OCI-LY3 (cell line): ENCODE results near the gene GRIFIN.

Experiments
- H2AFZ ChIP-seq: fragments of 200-600, 300-600 bp; shearing (Covaris generic); 2 replicates; pipeline ENCODE4 v1.6.0; 2014; ENCODE audit warnings: antibody characterized with exemption, low read depth, low read length
- H3K27ac ChIP-seq: fragments of 200-600, 300-600 bp; sonication (generic); 2 replicates; pipeline ENCODE4 v1.5.1; 2014; ENCODE audit warnings: mild to moderate bottlenecking, low read length, moderate library complexity, mixed read lengths
- H3K27me3 ChIP-seq: fragments of 200-600, 300-600 bp; sonication (generic); 2 replicates; pipeline ENCODE4 v1.6.1; 2014; ENCODE audit warnings: low read depth, low read length, mixed read lengths
- H3K36me3 ChIP-seq: fragments of 200-600, 300-600 bp; sonication (generic); replicated peaks from 2 replicates; pipeline ENCODE3; 2014; ENCODE audit warnings: low read depth, low read length, mixed read lengths
- H3K4me1 ChIP-seq: fragments of 300-600, 200-600 bp; sonication (generic); 2 replicates; pipeline ENCODE4 v1.6.1; 2014; ENCODE audit warnings: low read length, mixed read lengths
- H3K4me2 ChIP-seq: fragments of 200-600, 300-600 bp; sonication (generic); 2 replicates; pipeline ENCODE4 v1.6.1; 2014; ENCODE audit warnings: low read length, mixed read lengths
- H3K4me3 ChIP-seq: fragments of 300-600, 200-600 bp; sonication (generic); 2 replicates; pipeline ENCODE4 v1.5.1; 2014; ENCODE audit warnings: antibody characterized with exemption, mild to moderate bottlenecking, low read length, moderate library complexity
- H3K79me2 ChIP-seq: fragments of 300-600, 200-600 bp; shearing (Covaris generic); 2 replicates; pipeline ENCODE4 v1.6.1; 2014; ENCODE audit warnings: mild to moderate bottlenecking, low read length, mixed read lengths
- H3K9ac ChIP-seq: fragments of 300-600, 200-600 bp; shearing (Covaris generic); 2 replicates; pipeline ENCODE4 v1.6.0; 2014; ENCODE audit warnings: mild to moderate bottlenecking, low read length, moderate library complexity
- H3K9me3 ChIP-seq: fragments of 200-600, 300-600 bp; shearing (Covaris generic); 2 replicates; pipeline ENCODE4 v1.6.1; 2014; ENCODE audit warnings: low read length, mixed read lengths; ENCODE audit not compliant: insufficient read depth
- H4K20me1 ChIP-seq: fragments of 200-600, 300-600 bp; sonication (generic); 2 replicates; pipeline ENCODE4 v1.6.1; 2016; ENCODE audit warnings: low read length, mixed read lengths; ENCODE audit not compliant: insufficient read depth
- CTCF ChIP-seq: fragments of 200-600, 300-600 bp; sonication (generic); IDR thresholded peaks from 2 replicates; pipeline ENCODE4 v1.5.1; 2014; ENCODE audit warnings: antibody characterized with exemption, low read length, low read depth
- EZH2phosphoT487 ChIP-seq: fragments of 200-600 bp; shearing (Covaris generic); IDR thresholded peaks from 2 replicates; pipeline ENCODE4 v1.6.1; 2018; ENCODE audit warnings: antibody characterized with exemption, mixed run types, low read depth

The GRIFIN gene

DNA sequence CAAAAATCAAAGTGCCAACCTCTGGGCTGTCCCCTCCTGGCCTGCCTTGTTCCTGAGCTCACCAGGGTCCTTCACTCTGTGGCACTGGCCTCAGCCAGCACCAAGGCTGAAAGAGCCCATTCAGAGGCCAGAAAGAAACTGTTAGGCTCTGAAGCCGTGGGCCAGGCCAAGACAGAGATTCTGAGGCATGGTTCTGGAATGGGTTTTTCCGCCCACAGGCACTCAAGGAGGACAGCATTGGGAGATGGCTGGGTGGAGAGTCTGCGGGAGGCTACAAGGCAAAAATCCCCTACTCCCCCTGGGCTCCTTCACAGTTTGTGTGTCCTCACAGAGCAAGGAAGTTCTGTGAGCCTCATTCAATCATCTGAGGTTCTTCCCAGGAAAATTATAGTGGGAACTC lies 31.7 kb downstream of the GRIFIN start:
- no peak overlapping the region for H3K4me3 ChIP-seq
- no peaks in the 10 kb centered on the region for H3K9me3 ChIP-seq
- H3K4me1 ChIP-seq: no peaks in the 10 kb centered on the region
- H3K27ac ChIP-seq: no peak overlapping the region
- no peak overlapping the region for H3K9ac ChIP-seq
- H3K27me3 ChIP-seq: no peaks in the 10 kb centered on the region
- H2AFZ ChIP-seq: no peak overlapping the region
- H3K4me2 ChIP-seq: no peak overlapping the region
- TF ChIP-seq EZH2phosphoT487 (no peak), CTCF (no peak)
- H4K20me1 ChIP-seq: no peaks in the 10 kb centered on the region
- no peaks in the 10 kb centered on the region for H3K36me3 ChIP-seq
- H3K79me2 ChIP-seq: no peaks in the 10 kb centered on the region

- H3K4me2 ChIP-seq: no peak overlapping the region
- H3K27me3 ChIP-seq: no peaks in the 10 kb centered on the region
- H3K36me3 ChIP-seq: no peaks in the 10 kb centered on the region
- H3K9ac ChIP-seq: no peak overlapping the region
- TF ChIP-seq EZH2phosphoT487: no peak
- TF ChIP-seq CTCF: no peak
- no peak overlapping the region for H3K4me3 ChIP-seq
- no peak overlapping the region for H2AFZ ChIP-seq
- H3K9me3 ChIP-seq: no peaks in the 10 kb centered on the region
- no peaks in the 10 kb centered on the region for H4K20me1 ChIP-seq
- H3K79me2 ChIP-seq: no peaks in the 10 kb centered on the region
- H3K27ac ChIP-seq: no peak overlapping the region
- no peaks in the 10 kb centered on the region for H3K4me1 ChIP-seq
Measured at GRCh38 chr7:2443491-2443890, 32.7 kb downstream of the GRIFIN start.

- Histone ChIP-seq H3K4me2 (no peak overlapping the region), H4K20me1 (no peaks in the 10 kb centered on the region)
- TF ChIP-seq CTCF (no peak), EZH2phosphoT487 (no peak)
Measured at GRCh38 chr7:2441430-2442058, 34.7 kb downstream of the GRIFIN start.

GRCh38 chr7:2440608-2441245 lies 35.5 kb downstream of the GRIFIN start:
- H3K4me1 ChIP-seq: no peaks in the 10 kb centered on the region
- TF ChIP-seq EZH2phosphoT487: no peak
- TF ChIP-seq CTCF: no peak
- H2AFZ ChIP-seq: no peak overlapping the region
- H3K36me3 ChIP-seq: no peaks in the 10 kb centered on the region
- no peaks in the 10 kb centered on the region for H3K9me3 ChIP-seq
- no peak overlapping the region for H3K4me2 ChIP-seq
- H3K27me3 ChIP-seq: no peaks in the 10 kb centered on the region
- H4K20me1 ChIP-seq: no peaks in the 10 kb centered on the region
- no peaks in the 10 kb centered on the region for H3K79me2 ChIP-seq
- H3K27ac ChIP-seq: no peak overlapping the region
- H3K4me3 ChIP-seq: no peak overlapping the region
- no peak overlapping the region for H3K9ac ChIP-seq

More at GRCh38 chr7:2441430-2442058, 34.7 kb downstream of the GRIFIN start:
- H3K9me3 ChIP-seq: no peaks in the 10 kb centered on the region
- H3K27me3 ChIP-seq: no peaks in the 10 kb centered on the region
- no peaks in the 10 kb centered on the region for H3K4me1 ChIP-seq
- H3K4me3 ChIP-seq: no peak overlapping the region
- H3K27ac ChIP-seq: no peak overlapping the region
- no peak overlapping the region for H2AFZ ChIP-seq
- no peaks in the 10 kb centered on the region for H3K36me3 ChIP-seq
- H3K9ac ChIP-seq: no peak overlapping the region
- H3K79me2 ChIP-seq: no peaks in the 10 kb centered on the region
